Measurements from ENCODE around the gene CHRM4. TPM values are rescaled to one million over a fixed set of nuclear protein-coding genes. Genes with fewer than 3 reads are reported as not detected.
A peak's percentile ranks its signal among the peaks of the same experiment; 100 is the strongest.

CHRM4 gene
- total RNA-seq, 2 experiments from 2014 or later = 0.18 TPM; not detected in 1

DNA sequence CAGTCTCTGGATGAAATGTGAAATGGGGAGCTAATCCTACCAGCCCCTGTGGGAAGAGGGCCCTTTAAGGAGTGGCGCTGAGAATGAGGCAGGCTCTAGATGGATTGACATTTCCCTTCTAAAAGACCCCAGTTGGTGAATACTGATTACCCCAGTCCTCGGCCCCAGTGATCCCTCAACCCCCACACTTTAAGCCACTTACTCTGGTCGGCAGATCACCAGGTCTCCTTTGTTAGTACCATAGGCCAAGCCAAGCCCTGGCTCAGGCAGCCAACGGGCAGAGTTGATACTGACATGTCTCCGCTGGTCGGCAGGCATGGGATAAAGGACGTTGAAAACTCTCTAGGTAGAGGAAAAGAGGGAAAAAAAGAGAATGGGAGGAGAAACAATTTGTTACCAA, 26.1 kb upstream of the CHRM4 start:
- Mint-ChIP-seq H3K9me3 (ENCODE audit: low read depth) (no peaks in the 10 kb centered on the region), H3K36me3 (peaks cover 10% of the 10 kb centered on the region), H3K27me3 (no peaks in the 10 kb centered on the region), H3K4me3 (no peak overlapping the region), H3K4me1 (peaks cover 6% of the 10 kb centered on the region), H3K27ac (no peak overlapping the region)
- CTCF ChIA-PET = no interaction called here
- no peak for ATAC-seq
- DNase-seq = no peak

DNA sequence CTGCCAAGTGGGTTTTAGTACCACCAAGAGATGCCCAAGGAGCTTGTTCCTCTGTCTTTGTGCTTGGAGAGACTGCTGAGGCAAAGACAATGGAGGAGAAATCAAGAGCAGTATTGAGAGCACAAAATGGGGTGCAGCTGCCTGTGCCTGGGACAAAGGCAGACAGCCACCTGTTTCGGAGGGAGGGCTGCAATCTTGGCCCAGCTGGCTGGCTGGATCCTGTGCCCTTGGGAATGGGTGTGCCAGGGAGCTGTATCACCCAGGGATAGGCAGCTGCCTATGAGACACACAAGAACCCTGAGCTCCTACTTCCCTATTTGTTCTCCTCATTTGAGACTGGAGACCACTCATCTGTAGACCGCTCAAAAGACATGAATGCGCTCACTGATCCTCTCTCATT, 23.3 kb upstream of the CHRM4 start:
- Mint-ChIP-seq H3K4me3 (no peak overlapping the region), H3K9me3 (ENCODE audit: low read depth) (no peaks in the 10 kb centered on the region), H3K27ac (no peak overlapping the region), H3K36me3 (peaks cover 9% of the 10 kb centered on the region), H3K27me3 (no peaks in the 10 kb centered on the region), H3K4me1 (peaks cover 3% of the 10 kb centered on the region)
- CTCF ChIA-PET = no interaction called here
- DNase-seq (no peak), ATAC-seq (no peak)

DNA sequence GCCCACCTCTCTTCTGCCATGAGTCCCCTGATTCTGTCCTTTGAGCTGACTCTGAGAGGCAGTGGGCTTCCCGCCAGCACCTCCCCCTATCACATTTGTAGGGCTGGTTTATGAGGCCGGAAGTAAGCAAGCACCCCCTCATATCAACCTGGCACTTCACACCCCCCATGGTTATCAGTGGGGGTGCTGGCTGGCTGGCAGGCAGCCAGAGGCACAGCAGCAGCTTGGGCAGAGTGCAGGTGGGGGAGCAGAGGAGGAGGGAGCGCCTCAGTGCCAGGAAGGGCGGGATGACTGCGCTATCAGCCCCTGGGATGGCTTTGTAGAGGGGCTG, 22.9 kb upstream of the CHRM4 start:
- H3K4me1 Mint-ChIP-seq = peaks cover 3% of the 10 kb centered on the region
- CTCF ChIA-PET = no interaction called here
- ATAC-seq (no peak), DNase-seq (no peak)
- H3K27me3 Mint-ChIP-seq = no peaks in the 10 kb centered on the region
- H3K36me3 Mint-ChIP-seq = peaks cover 9% of the 10 kb centered on the region
- no peaks in the 10 kb centered on the region for H3K9me3 Mint-ChIP-seq (ENCODE audit: low read depth)
- no peak overlapping the region for H3K4me3 Mint-ChIP-seq
- H3K27ac Mint-ChIP-seq = peak overlapping the region; percentile 22

DNA sequence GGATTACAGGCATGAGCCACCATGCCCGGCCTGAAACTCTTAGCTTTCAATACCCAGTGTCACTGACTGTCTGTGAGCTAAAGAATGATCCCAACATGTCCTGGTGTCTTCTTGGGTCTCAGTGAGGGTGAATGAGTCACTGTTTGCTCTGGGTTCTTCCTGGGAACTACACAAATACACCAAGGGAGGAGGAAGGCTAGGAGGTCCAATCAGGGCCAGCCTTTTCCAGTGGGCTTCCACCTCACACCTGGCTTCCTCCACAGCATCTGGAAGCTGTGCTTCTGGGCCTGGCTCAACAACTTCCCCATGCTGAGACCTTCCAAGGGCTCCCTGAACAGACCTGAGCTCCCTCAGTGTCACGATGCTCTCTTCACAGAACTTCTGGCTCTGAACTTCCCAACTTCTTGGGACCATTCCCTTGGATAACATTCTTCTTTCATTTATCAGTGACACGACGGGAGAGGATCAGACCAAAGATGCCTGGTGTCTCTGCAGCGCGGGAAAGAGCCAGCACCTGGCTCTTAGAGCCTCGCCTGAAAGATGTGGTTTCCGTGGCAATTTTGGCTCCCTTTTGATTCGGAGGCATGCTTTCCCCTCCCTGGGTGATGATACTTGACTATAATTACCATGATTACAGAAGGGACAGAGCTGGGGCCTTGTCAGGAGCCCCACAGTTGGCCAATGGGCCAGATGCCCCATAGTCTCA, 22.3 kb upstream of the CHRM4 start:
- no peak for DNase-seq
- CTCF ChIA-PET = interaction anchor here (0.8 kb wide), 1 partner anchor 14 kb away, joined by 3 read pairs; no protein-coding TSS in a partner anchor
- Mint-ChIP-seq H3K9me3 (ENCODE audit: low read depth) (no peaks in the 10 kb centered on the region), H3K27ac (peak overlapping the region; percentile 22), H3K36me3 (peaks cover 9% of the 10 kb centered on the region), H3K4me1 (peaks cover 3% of the 10 kb centered on the region), H3K27me3 (no peaks in the 10 kb centered on the region), H3K4me3 (no peak overlapping the region)
- no peak for ATAC-seq

DNA sequence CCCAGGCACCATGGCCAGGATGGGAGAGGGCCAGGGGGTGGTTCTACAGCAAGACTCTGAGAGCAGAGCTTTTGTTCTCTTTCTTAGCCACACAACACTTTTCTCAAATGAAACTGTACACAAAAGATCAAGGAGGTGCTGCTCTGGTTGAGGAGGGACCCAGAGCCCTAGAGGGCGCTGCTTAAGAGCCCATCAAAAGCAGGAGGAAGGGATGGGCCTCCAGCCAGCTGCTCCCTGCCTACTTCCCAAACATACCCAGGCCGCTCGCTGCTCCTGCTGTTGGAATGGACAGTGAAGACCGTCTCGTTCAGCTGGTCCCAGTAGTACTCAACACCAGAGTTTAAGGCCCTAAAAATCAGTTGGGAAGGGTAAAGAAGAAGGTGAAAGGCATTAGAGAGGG, 18.4 kb upstream of the CHRM4 start:
- Mint-ChIP-seq H3K27me3 (no peaks in the 10 kb centered on the region), H3K4me3 (no peak overlapping the region), H3K27ac (no peak overlapping the region), H3K9me3 (ENCODE audit: low read depth) (no peaks in the 10 kb centered on the region), H3K4me1 (peaks cover 3% of the 10 kb centered on the region), H3K36me3 (peaks cover 14% of the 10 kb centered on the region)
- DNase-seq = no peak
- CTCF ChIA-PET = interaction anchor here (1.8 to 2.0 kb wide), 2 partner anchors 9 to 22 kb away, joined by 4 to 6 read pairs; no protein-coding TSS in a partner anchor
- no peak for ATAC-seq

DNA sequence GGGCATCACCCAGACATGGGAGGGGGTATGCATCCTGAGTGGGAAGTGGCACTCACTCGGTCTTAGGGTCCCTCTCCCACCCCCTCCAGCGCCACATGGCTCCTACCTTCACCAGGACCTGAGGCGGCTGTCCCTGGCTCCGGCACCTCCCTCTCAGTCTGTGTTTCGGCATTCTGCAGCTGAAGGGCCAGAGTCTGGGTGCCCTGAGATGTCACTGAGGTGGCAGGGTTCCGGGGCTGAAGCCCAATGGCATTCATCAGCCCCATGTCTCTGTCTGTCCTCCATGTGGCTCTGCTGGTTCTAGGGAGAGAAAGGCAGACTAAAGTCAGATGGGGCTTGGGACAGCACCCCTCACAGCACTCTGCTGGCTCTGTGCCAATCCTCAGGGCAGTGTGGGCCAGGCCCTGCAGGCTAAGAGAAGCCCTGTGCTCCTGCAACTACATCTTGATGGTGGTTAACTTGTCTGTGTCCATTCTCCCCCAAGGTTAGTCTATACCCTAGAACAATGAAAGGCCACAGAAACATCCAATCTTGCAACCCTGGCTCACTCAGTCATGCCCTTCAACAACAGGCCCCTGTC, 16.9 kb upstream of the CHRM4 start:
- Mint-ChIP-seq H3K27me3 (no peaks in the 10 kb centered on the region), H3K4me3 (no peak overlapping the region), H3K27ac (peak overlapping the region; percentile 54), H3K36me3 (peaks cover 9% of the 10 kb centered on the region), H3K9me3 (ENCODE audit: low read depth) (no peaks in the 10 kb centered on the region), H3K4me1 (no peaks in the 10 kb centered on the region)
- DNase-seq (no peak), ATAC-seq (no peak)
- CTCF ChIA-PET = interaction anchor here (1.0 to 2.0 kb wide), 2 partner anchors 19 to 20 kb away, joined by 3 to 6 read pairs; no protein-coding TSS in a partner anchor

DNA sequence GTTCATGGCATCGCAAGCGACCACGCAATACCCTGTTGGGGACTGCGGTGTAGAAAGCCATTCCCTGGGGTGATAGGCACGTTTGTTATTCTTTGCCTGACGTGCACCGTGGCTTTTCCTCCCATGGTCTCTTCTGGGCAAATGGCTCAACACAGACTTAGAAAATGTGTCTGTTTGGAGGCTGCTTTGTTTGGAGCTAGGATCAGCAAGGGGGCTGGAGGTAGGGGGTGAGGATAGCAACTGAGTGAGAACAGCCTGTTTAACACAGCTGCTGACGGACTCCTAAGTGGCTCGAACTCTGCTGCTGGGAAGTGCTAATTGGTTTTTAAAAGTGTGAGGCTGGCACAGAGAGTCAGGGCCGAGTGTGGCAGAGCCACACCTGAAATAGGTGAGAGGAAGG, 16.1 kb upstream of the CHRM4 start:
- ATAC-seq (no peak), DNase-seq (no peak)
- Mint-ChIP-seq H3K36me3 (peaks cover 9% of the 10 kb centered on the region), H3K27me3 (no peaks in the 10 kb centered on the region), H3K27ac (no peak overlapping the region), H3K4me3 (no peak overlapping the region), H3K9me3 (ENCODE audit: low read depth) (no peaks in the 10 kb centered on the region), H3K4me1 (no peaks in the 10 kb centered on the region)
- CTCF ChIA-PET = interaction anchor here (1.0 kb wide), 1 partner anchor 18 kb away, joined by 3 read pairs; no protein-coding TSS in a partner anchor

DNA sequence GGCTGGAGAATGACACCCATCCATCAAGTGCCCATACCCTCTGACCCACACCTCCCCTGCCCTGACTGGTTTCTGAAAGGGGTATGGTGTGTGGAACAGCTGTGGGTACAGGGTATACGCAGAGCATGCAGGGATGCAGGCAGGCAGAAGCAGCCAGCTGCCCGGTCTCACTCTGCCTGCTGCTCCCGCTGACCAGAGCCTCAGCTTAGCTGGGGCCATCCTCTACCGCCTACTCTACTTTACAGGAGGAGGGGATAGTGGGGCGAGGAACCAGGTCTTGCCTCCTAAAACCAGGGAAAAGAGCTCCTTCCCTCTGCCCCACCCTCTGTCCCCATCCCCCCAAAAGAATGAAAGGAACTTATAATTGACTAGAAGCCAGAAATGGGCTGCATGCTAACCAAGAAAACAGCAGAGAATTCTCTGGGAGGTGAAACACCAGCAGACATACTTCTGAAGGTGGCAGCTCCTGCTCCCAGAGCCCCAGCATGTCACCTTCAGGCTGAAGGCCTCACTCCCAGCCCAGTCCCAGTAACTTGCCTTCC, 13.0 kb upstream of the CHRM4 start:
- Mint-ChIP-seq H3K9me3 (ENCODE audit: low read depth) (no peaks in the 10 kb centered on the region), H3K27me3 (no peaks in the 10 kb centered on the region), H3K27ac (no peak overlapping the region), H3K4me3 (no peak overlapping the region), H3K4me1 (no peaks in the 10 kb centered on the region), H3K36me3 (peaks cover 9% of the 10 kb centered on the region)
- ATAC-seq = no peak
- no peak for DNase-seq
- CTCF ChIA-PET = no interaction called here

DNA sequence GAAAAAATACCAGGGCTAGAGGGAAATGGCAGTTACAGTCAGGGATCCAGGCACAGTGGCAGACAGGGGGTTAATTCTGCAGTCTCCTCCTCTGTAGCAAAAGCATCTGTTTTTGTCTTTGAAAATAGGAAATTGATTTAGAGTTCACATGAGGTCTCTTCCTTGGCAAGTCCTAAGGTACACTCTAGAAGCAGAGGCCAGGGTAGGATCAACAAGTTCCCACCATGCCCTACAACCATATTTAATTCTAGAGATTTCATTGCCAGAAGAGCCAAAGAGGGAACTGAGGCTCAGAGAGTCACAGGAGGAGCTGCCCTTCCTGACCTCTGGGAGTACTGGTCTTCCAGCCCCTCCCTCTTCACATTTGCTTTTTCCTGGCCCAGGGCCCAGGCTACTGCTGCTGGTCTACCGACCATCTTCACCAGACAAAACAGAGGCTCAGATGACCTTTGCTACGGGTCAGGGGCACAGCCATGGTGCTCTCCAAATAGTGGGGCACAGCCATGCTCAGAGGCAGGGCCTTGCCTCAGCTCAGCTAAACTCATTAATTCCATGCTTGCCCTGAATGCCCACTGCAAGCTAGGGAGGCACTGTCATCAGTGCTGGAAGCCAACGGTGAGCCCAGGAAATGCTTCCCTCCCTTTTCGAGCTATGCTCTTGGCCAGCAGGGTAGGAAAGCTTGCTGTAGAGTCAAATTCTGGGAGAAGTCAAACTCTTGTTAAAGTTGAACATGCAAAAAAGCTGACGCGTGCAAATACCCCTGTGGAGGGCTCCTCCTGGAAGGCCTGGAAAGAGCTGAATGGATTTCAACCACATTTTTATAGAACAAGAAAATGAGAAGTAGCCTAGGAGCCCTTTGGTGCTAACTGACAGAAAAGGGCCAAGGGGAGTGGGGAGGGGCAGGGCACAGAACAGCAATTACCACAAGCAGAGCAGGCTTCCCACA, 11.7 kb upstream of the CHRM4 start:
- CTCF ChIA-PET = interaction anchor here (1.0 kb wide), 1 partner anchor 14 kb away, joined by 3 read pairs; no protein-coding TSS in a partner anchor
- Mint-ChIP-seq H3K27me3 (no peaks in the 10 kb centered on the region), H3K4me3 (no peak overlapping the region), H3K4me1 (no peaks in the 10 kb centered on the region), H3K9me3 (ENCODE audit: low read depth) (no peaks in the 10 kb centered on the region), H3K36me3 (peaks cover 9% of the 10 kb centered on the region), H3K27ac (no peak overlapping the region)
- DNase-seq = no peak
- ATAC-seq = no peak

DNA sequence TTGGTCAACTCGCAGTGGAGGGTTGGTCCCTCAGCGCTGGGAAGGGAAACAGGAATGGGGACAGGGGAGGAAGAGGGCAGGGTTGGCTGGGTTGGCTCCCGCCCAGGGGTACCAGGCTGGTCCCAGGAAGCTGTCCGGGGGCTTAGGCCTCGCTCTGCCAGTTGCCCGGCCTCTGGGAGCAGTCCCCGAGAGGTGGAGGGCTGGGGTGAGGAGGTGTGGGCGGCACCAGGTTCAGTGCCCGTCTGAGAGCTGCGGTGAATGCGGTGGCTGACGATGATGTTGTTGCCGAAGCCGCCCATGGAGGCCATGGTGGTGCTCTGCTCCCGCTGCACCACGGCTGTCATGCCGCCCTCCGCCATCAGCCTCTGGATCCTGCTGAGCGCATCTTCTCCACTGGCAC, 6.0 kb upstream of the CHRM4 start:
- CTCF ChIA-PET = no interaction called here
- no peak overlapping the region for H3K4me3 Mint-ChIP-seq
- H3K36me3 Mint-ChIP-seq = no peaks in the 10 kb centered on the region

DNA sequence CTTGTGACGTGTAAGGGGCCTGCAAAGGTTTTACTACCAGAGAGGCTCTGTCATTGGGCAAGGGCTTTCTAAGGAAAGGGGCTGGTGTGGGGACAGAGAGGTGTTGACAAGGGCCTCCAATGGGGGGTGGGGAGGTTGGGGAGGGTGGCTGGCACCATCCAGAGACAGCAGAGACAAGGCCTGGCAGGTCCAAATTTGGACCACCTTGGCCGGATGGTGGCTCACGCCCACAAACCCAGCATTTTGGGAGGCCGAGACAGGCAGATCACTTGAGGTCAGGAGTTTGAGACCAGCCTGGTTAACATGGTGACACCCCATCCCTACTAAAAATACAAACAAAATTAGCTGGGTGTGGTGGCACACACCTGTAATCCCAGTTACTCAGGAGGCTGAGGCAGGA, 2.2 kb upstream of the CHRM4 start:
- CTCF ChIA-PET = no interaction called here
- H3K9me3 Mint-ChIP-seq (ENCODE audit: low read depth) = no peaks in the 10 kb centered on the region
- H3K4me1 Mint-ChIP-seq = peaks cover 26% of the 10 kb centered on the region
- H3K36me3 Mint-ChIP-seq = no peaks in the 10 kb centered on the region
- no peak overlapping the region for H3K4me3 Mint-ChIP-seq
- no peak overlapping the region for H3K27ac Mint-ChIP-seq
- DNase-seq (no peak), ATAC-seq (no peak)
- peaks cover 36% of the 10 kb centered on the region for H3K27me3 Mint-ChIP-seq

More for the DNA sequence above, 6.0 kb upstream of the CHRM4 start:
- no peak for ATAC-seq
- peaks cover 10% of the 10 kb centered on the region for H3K4me1 Mint-ChIP-seq
- no peak for DNase-seq
- no peak overlapping the region for H3K27ac Mint-ChIP-seq
- peaks cover 12% of the 10 kb centered on the region for H3K27me3 Mint-ChIP-seq
- no peaks in the 10 kb centered on the region for H3K9me3 Mint-ChIP-seq (ENCODE audit: low read depth)

DNA sequence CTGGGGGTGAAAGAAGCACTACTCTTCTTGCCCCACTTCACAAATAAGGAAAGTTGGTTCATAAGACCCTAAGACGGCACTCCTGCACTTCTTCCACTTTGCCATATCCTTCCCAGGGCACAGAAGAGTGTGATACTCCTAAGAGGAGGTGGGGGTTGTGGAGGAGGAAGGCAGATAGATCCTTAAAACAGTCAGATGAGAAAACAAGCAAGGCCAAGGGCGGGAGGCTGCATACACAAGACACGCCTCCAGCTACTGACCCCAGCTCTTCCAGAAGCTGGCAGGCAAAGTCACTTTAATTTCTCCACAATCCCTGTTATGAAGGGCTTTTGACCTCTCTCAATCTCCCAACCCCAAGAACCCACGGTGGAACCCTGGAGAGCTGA, 1.6 kb upstream of the CHRM4 start:
- DNase-seq = no peak
- H3K36me3 Mint-ChIP-seq = no peaks in the 10 kb centered on the region
- H3K27me3 Mint-ChIP-seq = peaks cover 41% of the 10 kb centered on the region
- peak overlapping the region; percentile 51 for H3K4me3 Mint-ChIP-seq
- CTCF ChIA-PET = interaction anchor here (0.6 to 6.7 kb wide), 9 partner anchors 10 to 224 kb away, joined by 3 to 35 read pairs (median 6); partner anchors contain the start of genes ATG13 and HARBI1
- no peak overlapping the region for H3K27ac Mint-ChIP-seq
- no peaks in the 10 kb centered on the region for H3K9me3 Mint-ChIP-seq (ENCODE audit: low read depth)
- ATAC-seq = no peak
- peaks cover 28% of the 10 kb centered on the region for H3K4me1 Mint-ChIP-seq

Measured in activated CD8-positive, alpha-beta memory T cell treated with anti-CD3 and anti-CD28 coated beads, Interleukin-2, amount 10 ng/mL, durations not matched to agents 7 days and 5 days (primary cell).